Activated naive CD4-positive, alpha-beta T cell treated with anti-CD3 and anti-CD28 coated beads, Interleukin-2, amount 10 ng/mL, durations not matched to agents 7 days and 5 days (primary cell): ENCODE measurements around the gene GDAP1L1.

Source experiments
- CTCF ChIA-PET: fragments of 350-600 bp; sonication (Branson Sonifier 250); formaldehyde crosslinking; loops from one replicate; lab custom pipeline; 2021; ENCODE audit warnings: antibody characterized with exemption; lab: Charles Lee
- DNase-seq: peaks from one replicate; pipeline ENCODE4 v3.0.0-alpha.2; 2020
- H3K27ac Mint-ChIP-seq: one replicate; pipeline ENCODE4 v1.8.0; 2021; ENCODE audit warnings: mild to moderate bottlenecking, moderate library complexity, mixed read lengths
- H3K27me3 Mint-ChIP-seq: one replicate; pipeline ENCODE4 v1.8.0; 2021; ENCODE audit warnings: mild to moderate bottlenecking, mixed read lengths
- H3K36me3 Mint-ChIP-seq: one replicate; pipeline ENCODE4 v1.8.0; 2021; ENCODE audit warnings: mixed read lengths
- H3K4me1 Mint-ChIP-seq: one replicate; pipeline ENCODE4 v1.8.0; 2021; ENCODE audit warnings: mixed read lengths
- H3K4me3 Mint-ChIP-seq: one replicate; pipeline ENCODE4 v1.8.0; 2021; ENCODE audit warnings: mild to moderate bottlenecking, moderate library complexity, mixed read lengths
- H3K9me3 Mint-ChIP-seq: one replicate; pipeline ENCODE4 v1.8.0; 2021; ENCODE audit warnings: mixed read lengths

The GDAP1L1 gene

GRCh38 chr20:44247131-44247571, at the start of gene GDAP1L1:
GDAP1L1 (plus strand) TSS chr20:44247308; CDS start chr20:44247335, 27 bp downstream.
- CTCF ChIA-PET: no interaction called here
- no peaks in the 10 kb centered on the region for H3K4me1 Mint-ChIP-seq
- peaks cover 42% of the 10 kb centered on the region for H3K27me3 Mint-ChIP-seq
- no peak within 1 kb of the TSS for H3K27ac Mint-ChIP-seq
- no peak within 1 kb of the TSS for H3K4me3 Mint-ChIP-seq
- peaks cover 1% of the 10 kb centered on the region for H3K36me3 Mint-ChIP-seq
- DNase-seq: no peak
- H3K9me3 Mint-ChIP-seq: no peaks in the 10 kb centered on the region

DNA sequence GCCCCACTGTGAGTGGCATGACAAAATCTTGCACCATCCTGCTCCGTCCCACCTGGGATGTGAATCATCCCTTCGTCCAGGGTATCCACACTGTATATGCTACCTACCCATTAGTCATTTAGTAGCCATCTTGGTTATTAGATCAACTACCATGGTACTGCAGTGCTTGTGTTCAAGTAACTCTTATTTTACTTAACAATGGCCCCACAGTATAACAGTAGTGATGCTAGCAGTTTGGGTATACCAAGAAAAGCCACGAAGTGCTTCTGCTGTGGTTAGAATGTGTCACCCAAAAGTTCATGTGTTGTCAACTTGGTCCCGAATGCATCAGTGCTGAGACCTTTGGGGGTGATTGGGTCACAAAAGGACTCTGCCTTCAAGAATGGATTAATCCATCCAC, 48.2 kb upstream of the GDAP1L1 start:
- H3K4me3 Mint-ChIP-seq: no peak overlapping the region
- peak; percentile 58 for DNase-seq
- H3K9me3 Mint-ChIP-seq: no peaks in the 10 kb centered on the region
- CTCF ChIA-PET: interaction anchor here (1.4 kb wide), 1 partner anchor 9 kb away, joined by 3 read pairs; no protein-coding TSS in a partner anchor
- H3K27ac Mint-ChIP-seq: peak overlapping the region; percentile 86
- H3K4me1 Mint-ChIP-seq: peaks cover 37% of the 10 kb centered on the region
- H3K36me3 Mint-ChIP-seq: peaks cover 63% of the 10 kb centered on the region
- no peaks in the 10 kb centered on the region for H3K27me3 Mint-ChIP-seq

DNA sequence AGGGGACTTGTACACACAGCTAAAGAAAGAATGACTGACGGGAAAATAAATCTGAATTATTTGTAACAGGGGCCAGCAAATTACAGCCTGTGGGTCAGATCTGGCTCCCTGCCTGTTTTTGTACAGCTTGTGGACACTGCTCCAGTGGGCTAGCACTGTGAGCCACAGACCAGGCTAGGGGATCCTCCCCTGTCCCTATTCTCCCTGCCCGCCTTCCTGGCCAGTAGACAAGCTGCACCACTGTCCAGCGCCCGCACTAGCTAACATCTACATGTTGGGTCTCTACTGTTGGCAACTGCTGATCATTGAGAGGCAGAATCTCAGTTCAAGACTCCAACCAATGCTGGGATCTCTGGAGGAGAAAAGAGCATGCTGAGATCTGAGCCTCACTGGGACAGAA, 47.2 kb upstream of the GDAP1L1 start:
- DNase-seq: no peak
- no peaks in the 10 kb centered on the region for H3K9me3 Mint-ChIP-seq
- H3K27ac Mint-ChIP-seq: peak overlapping the region; percentile 46
- H3K4me3 Mint-ChIP-seq: no peak overlapping the region
- H3K4me1 Mint-ChIP-seq: peaks cover 42% of the 10 kb centered on the region
- CTCF ChIA-PET: no interaction called here
- no peaks in the 10 kb centered on the region for H3K27me3 Mint-ChIP-seq
- peaks cover 65% of the 10 kb centered on the region for H3K36me3 Mint-ChIP-seq

DNA sequence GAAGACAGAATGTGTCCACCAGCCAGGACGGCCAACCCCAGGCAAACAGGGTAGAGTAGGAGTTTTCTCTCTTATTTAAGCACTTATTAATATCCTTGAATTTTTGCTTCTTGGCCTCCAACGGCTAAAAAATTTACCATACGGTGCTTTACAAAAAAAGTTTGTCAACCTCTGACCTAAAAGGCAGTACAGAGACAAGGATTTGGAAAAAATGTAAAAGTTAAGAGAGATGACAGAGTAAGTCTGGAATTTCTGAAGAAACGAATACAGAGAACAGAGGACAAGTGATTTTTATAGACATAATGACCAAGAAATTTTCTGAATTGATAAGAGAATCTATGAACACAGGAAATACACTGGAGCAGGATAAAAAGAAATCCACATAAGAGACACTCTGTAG, 46.7 kb upstream of the GDAP1L1 start:
- no peak for DNase-seq
- peaks cover 42% of the 10 kb centered on the region for H3K4me1 Mint-ChIP-seq
- peaks cover 67% of the 10 kb centered on the region for H3K36me3 Mint-ChIP-seq
- H3K27me3 Mint-ChIP-seq: no peaks in the 10 kb centered on the region
- CTCF ChIA-PET: no interaction called here
- H3K4me3 Mint-ChIP-seq: no peak overlapping the region
- H3K9me3 Mint-ChIP-seq: no peaks in the 10 kb centered on the region
- no peak overlapping the region for H3K27ac Mint-ChIP-seq

GRCh38 chr20:44200983-44201382, 46.1 kb upstream of the GDAP1L1 start:
- CTCF ChIA-PET: no interaction called here
- H3K4me3 Mint-ChIP-seq: no peak overlapping the region
- H3K27me3 Mint-ChIP-seq: no peaks in the 10 kb centered on the region
- H3K4me1 Mint-ChIP-seq: peaks cover 42% of the 10 kb centered on the region
- no peaks in the 10 kb centered on the region for H3K9me3 Mint-ChIP-seq
- no peak overlapping the region for H3K27ac Mint-ChIP-seq
- no peak for DNase-seq
- peaks cover 66% of the 10 kb centered on the region for H3K36me3 Mint-ChIP-seq

- Mint-ChIP-seq H3K4me3 (no peak overlapping the region), H3K9me3 (no peaks in the 10 kb centered on the region), H3K4me1 (peaks cover 50% of the 10 kb centered on the region), H3K27me3 (no peaks in the 10 kb centered on the region), H3K27ac (no peak overlapping the region), H3K36me3 (peaks cover 64% of the 10 kb centered on the region)
- no peak for DNase-seq
- CTCF ChIA-PET: interaction anchor here (1.1 to 1.8 kb wide), 2 partner anchors 13 to 108 kb away, joined by 4 read pairs; partner anchors contain the start of gene FITM2
These were observed 43.9 kb upstream of the GDAP1L1 start for GRCh38 chr20:44203161-44203560.

- Mint-ChIP-seq H3K9me3 (no peaks in the 10 kb centered on the region), H3K4me1 (peaks cover 55% of the 10 kb centered on the region), H3K27me3 (no peaks in the 10 kb centered on the region), H3K36me3 (peaks cover 59% of the 10 kb centered on the region), H3K4me3 (no peak overlapping the region), H3K27ac (no peak overlapping the region)
- no peak for DNase-seq
- CTCF ChIA-PET: no interaction called here
These were observed 42.8 kb upstream of the GDAP1L1 start for GRCh38 chr20:44204156-44204831.

- H3K27ac Mint-ChIP-seq: no peak overlapping the region
- CTCF ChIA-PET: no interaction called here
These were observed 42.3 kb upstream of the GDAP1L1 start for GRCh38 chr20:44204832-44205215.

DNA sequence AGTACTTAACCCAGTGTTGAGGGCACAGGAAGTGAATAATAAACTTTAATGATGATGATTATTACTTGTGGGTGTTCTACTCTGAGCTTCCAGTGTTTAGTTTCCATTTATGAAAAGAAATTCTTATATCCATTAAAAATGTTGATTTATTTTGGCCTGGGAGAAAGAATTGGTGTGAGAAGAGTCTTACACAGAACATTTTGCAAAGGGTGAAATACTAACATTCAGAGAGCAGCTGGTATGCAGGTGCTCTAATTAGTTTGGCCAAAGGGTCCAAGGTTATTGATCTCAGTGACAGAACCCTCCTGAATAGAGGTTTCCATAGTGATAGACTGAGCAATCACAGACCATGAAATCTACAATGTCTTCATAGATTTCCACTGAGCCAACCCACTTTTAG, 41.0 kb upstream of the GDAP1L1 start:
- DNase-seq: no peak
- Mint-ChIP-seq H3K27me3 (peaks cover 6% of the 10 kb centered on the region), H3K9me3 (no peaks in the 10 kb centered on the region), H3K4me3 (no peak overlapping the region), H3K27ac (no peak overlapping the region), H3K4me1 (peaks cover 46% of the 10 kb centered on the region), H3K36me3 (peaks cover 45% of the 10 kb centered on the region)
- CTCF ChIA-PET: no interaction called here

More at GRCh38 chr20:44204832-44205215, 42.3 kb upstream of the GDAP1L1 start:
- Mint-ChIP-seq H3K4me1 (peaks cover 55% of the 10 kb centered on the region), H3K27me3 (no peaks in the 10 kb centered on the region), H3K4me3 (no peak overlapping the region), H3K9me3 (no peaks in the 10 kb centered on the region), H3K36me3 (peaks cover 56% of the 10 kb centered on the region)
- DNase-seq: no peak

DNA sequence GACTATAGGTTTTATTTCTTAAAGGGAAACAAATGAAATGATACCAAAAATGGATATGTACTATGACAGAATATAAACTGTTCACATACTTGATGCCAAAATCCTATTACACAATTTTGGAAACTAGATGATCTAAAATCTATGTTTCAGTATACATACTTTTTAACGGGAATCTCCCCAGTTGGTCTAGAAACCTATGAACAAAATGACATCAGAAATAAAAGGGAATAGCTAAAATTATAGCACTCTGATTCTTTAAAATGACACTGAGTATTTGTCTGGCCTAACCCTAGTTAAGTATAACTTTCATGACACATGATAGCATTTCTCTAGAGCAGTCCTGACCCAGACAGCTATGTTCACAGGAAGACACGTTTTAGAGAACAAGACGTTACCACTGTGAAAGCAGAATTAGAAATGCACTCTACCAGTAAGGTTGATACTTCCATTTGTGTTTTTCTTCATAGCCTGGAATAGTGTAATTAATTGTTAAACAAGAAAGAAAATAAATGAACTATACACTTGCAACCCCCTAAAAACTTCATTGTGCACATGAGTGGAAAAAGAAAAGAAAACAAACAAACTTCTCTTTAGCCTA, 39.9 kb upstream of the GDAP1L1 start:
- Mint-ChIP-seq H3K36me3 (peaks cover 34% of the 10 kb centered on the region), H3K27ac (no peak overlapping the region), H3K4me3 (no peak overlapping the region), H3K4me1 (peaks cover 51% of the 10 kb centered on the region), H3K27me3 (peaks cover 6% of the 10 kb centered on the region), H3K9me3 (no peaks in the 10 kb centered on the region)
- no peak for DNase-seq
- CTCF ChIA-PET: no interaction called here

- DNase-seq: no peak
- H3K4me3 Mint-ChIP-seq: peak overlapping the region; percentile 2
- H3K36me3 Mint-ChIP-seq: peaks cover 26% of the 10 kb centered on the region
- CTCF ChIA-PET: no interaction called here
- H3K4me1 Mint-ChIP-seq: peaks cover 52% of the 10 kb centered on the region
- H3K27me3 Mint-ChIP-seq: peaks cover 6% of the 10 kb centered on the region
- H3K27ac Mint-ChIP-seq: no peak overlapping the region
- no peaks in the 10 kb centered on the region for H3K9me3 Mint-ChIP-seq
These were observed 38.9 kb upstream of the GDAP1L1 start for GRCh38 chr20:44208165-44208564.

DNA sequence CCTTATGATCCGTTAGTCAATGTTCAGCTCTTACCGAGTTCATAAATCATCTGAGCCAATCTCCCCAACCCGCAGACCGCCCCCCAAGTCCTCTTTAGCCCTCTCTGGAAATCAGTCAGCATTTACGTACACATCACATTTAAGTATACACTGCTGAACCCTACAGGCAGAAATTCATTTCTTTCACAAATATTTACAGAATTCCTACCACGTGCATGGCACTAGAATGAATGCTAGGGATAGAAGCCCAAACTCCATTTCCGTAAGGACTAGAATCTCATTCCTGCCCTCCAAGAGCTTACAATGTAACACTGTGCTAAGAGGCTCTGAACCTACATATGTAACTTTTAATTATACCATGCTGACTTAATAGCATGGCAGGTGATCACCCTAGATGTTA, 38.3 kb upstream of the GDAP1L1 start:
- no peaks in the 10 kb centered on the region for H3K9me3 Mint-ChIP-seq
- peak overlapping the region; percentile 67 for H3K27ac Mint-ChIP-seq
- DNase-seq: no peak
- peak overlapping the region; percentile 82 for H3K4me3 Mint-ChIP-seq
- peaks cover 52% of the 10 kb centered on the region for H3K4me1 Mint-ChIP-seq
- CTCF ChIA-PET: interaction anchor here (1.0 kb wide), 1 partner anchor 92 kb away, joined by 3 read pairs; no protein-coding TSS in a partner anchor
- peaks cover 6% of the 10 kb centered on the region for H3K27me3 Mint-ChIP-seq
- H3K36me3 Mint-ChIP-seq: peaks cover 22% of the 10 kb centered on the region

DNA sequence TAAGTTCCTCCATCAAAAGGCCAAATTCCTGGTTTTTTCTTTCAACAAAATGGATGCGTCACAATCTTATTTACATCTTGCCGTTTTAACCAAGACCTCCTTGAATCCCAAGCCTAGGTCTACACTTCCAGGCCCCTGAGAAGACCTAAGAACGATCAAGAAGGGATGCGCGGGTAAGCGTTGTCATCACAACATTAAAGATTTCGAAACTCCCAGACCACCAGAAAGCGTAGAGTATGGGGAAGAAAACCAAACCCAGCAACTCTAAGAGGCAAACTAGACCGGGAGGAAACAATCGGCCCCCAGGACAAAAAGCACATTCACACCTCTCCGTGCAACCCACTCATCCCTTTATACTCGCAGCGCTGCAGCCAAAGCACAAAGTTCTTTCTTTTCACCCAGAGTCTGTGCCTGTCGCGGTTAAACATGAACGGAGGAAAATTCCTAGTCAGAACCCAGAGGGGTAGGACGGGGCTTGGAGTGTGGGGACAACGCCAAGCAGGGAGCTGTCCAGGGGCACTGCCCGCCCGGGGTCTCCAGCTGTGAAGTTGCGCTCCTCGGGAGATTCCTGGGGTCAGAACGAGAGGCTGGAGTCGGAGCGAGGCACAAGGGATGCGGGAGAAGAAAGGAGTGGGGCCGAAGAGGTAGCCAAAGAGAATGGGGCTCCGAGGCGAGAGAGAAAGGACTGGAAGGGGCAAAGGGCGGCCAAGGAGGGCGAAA, 37.3 kb upstream of the GDAP1L1 start:
- peaks cover 48% of the 10 kb centered on the region for H3K4me1 Mint-ChIP-seq
- CTCF ChIA-PET: interaction anchor here (0.8 to 1.2 kb wide), 2 partner anchors 9 to 20 kb away, joined by 3 read pairs; no protein-coding TSS in a partner anchor
- no peaks in the 10 kb centered on the region for H3K9me3 Mint-ChIP-seq
- peak overlapping the region; percentile 98 for H3K27ac Mint-ChIP-seq
- peaks cover 20% of the 10 kb centered on the region for H3K36me3 Mint-ChIP-seq
- peak; percentile 36 for DNase-seq
- H3K4me3 Mint-ChIP-seq: peak overlapping the region; percentile 82
- peaks cover 6% of the 10 kb centered on the region for H3K27me3 Mint-ChIP-seq

- Mint-ChIP-seq H3K9me3 (no peaks in the 10 kb centered on the region), H3K4me1 (peaks cover 54% of the 10 kb centered on the region), H3K36me3 (peaks cover 21% of the 10 kb centered on the region), H3K27me3 (peaks cover 6% of the 10 kb centered on the region), H3K4me3 (peak within 1 kb of the TSS; percentile 82), H3K27ac (peak within 1 kb of the TSS; percentile 98)
- peak; percentile 99 for DNase-seq
- CTCF ChIA-PET: interaction anchor here (0.6 to 1.2 kb wide), 4 partner anchors 8 to 90 kb away, joined by 3 to 4 read pairs (median 3); no protein-coding TSS in a partner anchor
These were observed 36.5 kb upstream of the GDAP1L1 start, which contains the start of gene OSER1 for GRCh38 chr20:44210406-44211176. OSER1 (minus strand) TSS chr20:44210771; CDS start chr20:44206957, 3,814 bp downstream.
